Neural progenitor cell (in vitro differentiated cells): ENCODE measurements around the gene EMILIN3. TPM values are rescaled to one million over a fixed set of nuclear protein-coding genes. Genes with fewer than 3 reads are reported as not detected.
A peak's percentile ranks its signal among the peaks of the same experiment; 100 is the strongest.

Source experiments
- DNase-seq: peaks from one replicate; pipeline ENCODE4 v3.0.0-alpha.2; 2016; ENCODE audit warnings: low spot score
- H2AFZ ChIP-seq: fragments of 200-600 bp; sonication (generic); replicated peaks from 2 replicates; pipeline ENCODE4 v1.6.1; 2016; ENCODE audit warnings: antibody characterized with exemption
- H3F3A ChIP-seq: fragments of 200-600 bp; sonication (generic); 2 replicates; pipeline ENCODE4 v1.6.1; 2016; ENCODE audit warnings: antibody characterized with exemption, low read depth
- H3K27ac ChIP-seq: fragments of 200-600 bp; sonication (generic); 2 replicates; pipeline ENCODE4 v1.5.1; 2016; ENCODE audit warnings: mild to moderate bottlenecking
- H3K27me3 ChIP-seq: fragments of 200-600 bp; sonication (generic); 2 replicates; pipeline ENCODE4 v1.6.1; 2016; ENCODE audit warnings: mild to moderate bottlenecking, moderate library complexity
- H3K36me3 ChIP-seq: fragments of 200-600 bp; sonication (generic); 2 replicates; pipeline ENCODE4 v1.5.1; 2016
- H3K4me1 ChIP-seq: fragments of 200-600 bp; sonication (generic); 2 replicates; pipeline ENCODE4 v1.6.1; 2016; ENCODE audit warnings: mixed run types
- H3K4me2 ChIP-seq: fragments of 200-600 bp; sonication (generic); 2 replicates; pipeline ENCODE4 v1.6.1; 2016
- H3K4me3 ChIP-seq: fragments of 200-600 bp; sonication (generic); 2 replicates; pipeline ENCODE4 v1.5.1; 2016
- H3K79me2 ChIP-seq: fragments of 200-600 bp; sonication (generic); 2 replicates; pipeline ENCODE4 v1.6.1; 2016; ENCODE audit warnings: low read depth
- H3K9ac ChIP-seq: fragments of 200-600 bp; sonication (generic); 2 replicates; pipeline ENCODE4 v1.6.1; 2016
- H3K9me3 ChIP-seq: fragments of 200-600 bp; sonication (generic); 2 replicates; pipeline ENCODE4 v1.5.1; 2016; ENCODE audit warnings: low read depth
- H4K20me1 ChIP-seq: fragments of 200-600 bp; sonication (generic); 2 replicates; pipeline ENCODE4 v1.6.1; 2016; ENCODE audit warnings: low read depth
- H3K27ac Mint-ChIP-seq: 3 replicates; pipeline ENCODE4 v1.8.0; 2021; ENCODE audit warnings: mixed read lengths
- H3K27me3 Mint-ChIP-seq: 2 replicates; pipeline ENCODE4 v1.8.0; 2022; ENCODE audit warnings: low read depth, mild to moderate bottlenecking, inconsistent platforms, moderate library complexity, mixed read lengths; ENCODE audit not compliant: insufficient read depth
- H3K36me3 Mint-ChIP-seq: 3 replicates; pipeline ENCODE4 v1.8.0; 2021; ENCODE audit warnings: mixed read lengths
- H3K4me1 Mint-ChIP-seq: 3 replicates; pipeline ENCODE4 v1.8.0; 2021; ENCODE audit warnings: mixed read lengths
- H3K4me3 Mint-ChIP-seq: 3 replicates; pipeline ENCODE4 v1.8.0; 2021; ENCODE audit warnings: mild to moderate bottlenecking, moderate library complexity, mixed read lengths
- H3K9me3 Mint-ChIP-seq: 3 replicates; pipeline ENCODE4 v1.8.0; 2020; ENCODE audit warnings: mixed read lengths
- EZH2 ChIP-seq: fragments of 200-600 bp; sonication (generic); IDR thresholded peaks from 2 replicates; pipeline ENCODE4 v1.6.1; 2017; ENCODE audit warnings: antibody characterized with exemption, mild to moderate bottlenecking, moderate library complexity
- EZH2phosphoT487 ChIP-seq: fragments of 200-600 bp; sonication (generic); IDR thresholded peaks from 2 replicates; pipeline ENCODE4 v1.6.1; 2017; ENCODE audit warnings: antibody characterized with exemption
- total RNA-seq: library from RNA; depleted of rRNA; stranded (reverse); fragments of >200 nt; gene quantifications from 2 replicates; pipeline ENCODE4 v1.2.3, GENCODE V29; 2015; ENCODE audit warnings: low replicate concordance
- TF ChIP-seq, protein P1 (sequence below): fragments of 200-600 bp; sonication (generic); IDR thresholded peaks from 2 replicates; pipeline ENCODE4 v1.5.1; 2017; ENCODE audit warnings: antibody characterized with exemption, mild to moderate bottlenecking

The EMILIN3 gene
- total RNA-seq, 1 donor from 2014 or later = 3.5 TPM

DNA sequence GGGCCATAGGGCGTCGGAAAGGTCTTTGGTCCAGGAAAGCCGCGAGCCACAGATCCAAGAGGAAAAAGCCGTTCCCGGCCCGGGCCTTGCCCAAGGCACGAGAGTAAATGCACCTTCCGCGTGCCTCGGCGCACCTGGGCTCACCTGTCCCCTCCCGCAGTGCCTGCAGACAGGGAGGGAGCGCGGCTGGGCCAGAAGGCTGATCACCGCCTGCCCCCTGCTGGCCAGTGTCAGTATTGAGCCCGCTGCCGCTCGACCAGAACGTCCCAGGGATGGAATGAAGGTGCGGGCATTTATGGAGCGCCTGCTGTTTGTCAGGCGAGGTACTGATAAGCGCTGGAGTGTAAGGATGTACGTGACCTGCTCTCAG is 26.7 kb downstream of the EMILIN3 start:
- no peak for TF ChIP-seq EZH2
- TF ChIP-seq EZH2phosphoT487 = no peak
- TF ChIP-seq, protein P1, sequence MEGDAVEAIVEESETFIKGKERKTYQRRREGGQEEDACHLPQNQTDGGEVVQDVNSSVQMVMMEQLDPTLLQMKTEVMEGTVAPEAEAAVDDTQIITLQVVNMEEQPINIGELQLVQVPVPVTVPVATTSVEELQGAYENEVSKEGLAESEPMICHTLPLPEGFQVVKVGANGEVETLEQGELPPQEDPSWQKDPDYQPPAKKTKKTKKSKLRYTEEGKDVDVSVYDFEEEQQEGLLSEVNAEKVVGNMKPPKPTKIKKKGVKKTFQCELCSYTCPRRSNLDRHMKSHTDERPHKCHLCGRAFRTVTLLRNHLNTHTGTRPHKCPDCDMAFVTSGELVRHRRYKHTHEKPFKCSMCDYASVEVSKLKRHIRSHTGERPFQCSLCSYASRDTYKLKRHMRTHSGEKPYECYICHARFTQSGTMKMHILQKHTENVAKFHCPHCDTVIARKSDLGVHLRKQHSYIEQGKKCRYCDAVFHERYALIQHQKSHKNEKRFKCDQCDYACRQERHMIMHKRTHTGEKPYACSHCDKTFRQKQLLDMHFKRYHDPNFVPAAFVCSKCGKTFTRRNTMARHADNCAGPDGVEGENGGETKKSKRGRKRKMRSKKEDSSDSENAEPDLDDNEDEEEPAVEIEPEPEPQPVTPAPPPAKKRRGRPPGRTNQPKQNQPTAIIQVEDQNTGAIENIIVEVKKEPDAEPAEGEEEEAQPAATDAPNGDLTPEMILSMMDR = peak; percentile 100
- peaks cover 12% of the 10 kb centered on the region for H3K27me3 ChIP-seq
- peaks cover 6% of the 10 kb centered on the region for H3K4me1 ChIP-seq
- H3K36me3 ChIP-seq = no peaks in the 10 kb centered on the region
- H3K9ac ChIP-seq = no peak overlapping the region
- peaks cover 4% of the 10 kb centered on the region for H3K4me1 Mint-ChIP-seq
- no peak overlapping the region for H3K27ac Mint-ChIP-seq
- H3K4me3 ChIP-seq = peak overlapping the region; percentile 41
- no peaks in the 10 kb centered on the region for H3K9me3 Mint-ChIP-seq
- H3K4me3 Mint-ChIP-seq = peak overlapping the region; percentile 86
- H2AFZ ChIP-seq = peak overlapping the region; percentile 48
- H3K9me3 ChIP-seq = no peaks in the 10 kb centered on the region
- H3K36me3 Mint-ChIP-seq = no peaks in the 10 kb centered on the region
- H3K79me2 ChIP-seq = no peaks in the 10 kb centered on the region
- H3K4me2 ChIP-seq = peak overlapping the region; percentile 74
- peak; percentile 85 for DNase-seq
- H3K27ac ChIP-seq = no peak overlapping the region
- peaks cover 8% of the 10 kb centered on the region for H3K27me3 Mint-ChIP-seq
- no peaks in the 10 kb centered on the region for H4K20me1 ChIP-seq
- no peaks in the 10 kb centered on the region for H3F3A ChIP-seq

DNA sequence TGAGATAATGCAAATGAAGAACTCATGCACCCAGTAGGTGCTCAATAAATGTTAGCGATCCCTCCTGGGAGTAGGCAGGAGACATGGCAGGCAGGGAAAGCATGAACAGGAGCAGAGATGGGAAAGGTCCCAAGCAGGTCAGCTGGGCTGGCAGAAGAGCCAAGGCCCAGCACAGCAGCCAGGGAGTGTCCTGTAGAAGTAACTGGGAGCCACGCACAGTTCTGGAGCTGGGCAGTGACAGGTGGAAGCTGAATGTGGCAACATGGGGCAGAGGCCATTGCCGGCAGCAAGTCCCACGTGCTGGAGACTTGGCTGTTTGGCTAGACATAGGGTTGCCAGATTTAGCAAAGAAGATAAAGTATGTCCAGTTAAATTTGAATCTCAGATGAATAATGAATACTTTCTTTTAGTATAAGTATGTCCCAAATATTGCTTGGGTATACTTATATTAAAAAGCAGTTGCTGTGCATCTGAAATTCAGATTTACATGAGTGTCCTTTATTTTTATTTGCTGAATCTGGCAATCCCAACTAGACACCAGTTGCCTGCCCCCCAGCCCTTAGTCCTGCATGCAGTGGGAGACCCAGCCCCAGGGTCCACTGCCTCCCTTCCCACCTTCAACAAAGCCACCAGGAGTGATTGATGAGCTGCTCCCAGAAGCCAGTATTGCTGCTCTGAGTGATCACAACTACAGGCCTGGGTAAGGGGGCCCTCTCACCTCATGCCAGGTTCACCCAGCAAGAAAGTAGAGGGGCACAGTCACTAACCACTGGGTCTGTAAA is 29.7 kb downstream of the EMILIN3 start:
- Mint-ChIP-seq H3K27ac (no peak overlapping the region), H3K4me1 (peaks cover 4% of the 10 kb centered on the region), H3K36me3 (no peaks in the 10 kb centered on the region), H3K9me3 (no peaks in the 10 kb centered on the region), H3K4me3 (no peak overlapping the region), H3K27me3 (peaks cover 8% of the 10 kb centered on the region)
- no peaks in the 10 kb centered on the region for H3K36me3 ChIP-seq
- no peak overlapping the region for H3K27ac ChIP-seq
- no peaks in the 10 kb centered on the region for H3K79me2 ChIP-seq
- H3K27me3 ChIP-seq = peaks cover 12% of the 10 kb centered on the region
- DNase-seq = no peak
- H3F3A ChIP-seq = no peaks in the 10 kb centered on the region
- H3K9me3 ChIP-seq = no peaks in the 10 kb centered on the region
- no peak overlapping the region for H2AFZ ChIP-seq
- no peak for TF ChIP-seq EZH2phosphoT487
- TF ChIP-seq, protein P1 = no peak
- TF ChIP-seq EZH2 = no peak
- H3K4me3 ChIP-seq = no peak overlapping the region
- H3K4me2 ChIP-seq = no peak overlapping the region
- peaks cover 6% of the 10 kb centered on the region for H3K4me1 ChIP-seq
- no peaks in the 10 kb centered on the region for H4K20me1 ChIP-seq
- no peak overlapping the region for H3K9ac ChIP-seq

DNA sequence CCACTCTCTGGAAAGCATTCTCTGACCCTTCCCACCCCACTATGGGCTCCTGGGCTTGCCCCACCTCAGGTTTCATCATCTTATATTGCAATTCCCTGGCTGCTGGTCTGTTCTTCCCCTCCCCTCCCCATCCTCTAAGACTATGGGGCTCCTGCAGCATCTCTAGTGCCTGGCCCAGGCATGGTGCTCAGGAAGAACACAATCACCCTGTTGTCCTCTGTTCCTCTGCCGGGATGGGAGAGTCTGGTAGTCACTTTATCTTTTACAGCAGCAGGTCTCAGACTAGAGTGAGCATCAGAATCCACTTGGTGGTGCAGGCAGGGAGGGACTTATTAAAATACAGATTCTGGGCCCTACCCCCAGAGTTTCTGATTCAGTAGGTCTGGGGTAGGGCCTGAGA is 31.0 kb downstream of the EMILIN3 start:
- H3K79me2 ChIP-seq = no peaks in the 10 kb centered on the region
- Mint-ChIP-seq H3K27ac (no peak overlapping the region), H3K4me1 (peaks cover 4% of the 10 kb centered on the region), H3K27me3 (peaks cover 8% of the 10 kb centered on the region), H3K4me3 (no peak overlapping the region), H3K9me3 (no peaks in the 10 kb centered on the region), H3K36me3 (no peaks in the 10 kb centered on the region)
- no peaks in the 10 kb centered on the region for H3K9me3 ChIP-seq
- H3K4me3 ChIP-seq = no peak overlapping the region
- no peaks in the 10 kb centered on the region for H3K4me1 ChIP-seq
- no peaks in the 10 kb centered on the region for H3K36me3 ChIP-seq
- H3K27ac ChIP-seq = no peak overlapping the region
- H3K9ac ChIP-seq = no peak overlapping the region
- no peak overlapping the region for H3K4me2 ChIP-seq
- H3K27me3 ChIP-seq = peaks cover 12% of the 10 kb centered on the region
- H2AFZ ChIP-seq = no peak overlapping the region
- H4K20me1 ChIP-seq = no peaks in the 10 kb centered on the region
- TF ChIP-seq EZH2phosphoT487 (no peak), EZH2 (no peak)
- TF ChIP-seq, protein P1 = no peak
- DNase-seq = no peak
- no peaks in the 10 kb centered on the region for H3F3A ChIP-seq
